ENCODE data around the gene RAB6A. TPM values are rescaled to one million over a fixed set of nuclear protein-coding genes. Genes with fewer than 3 reads are reported as not detected.
A peak's percentile ranks its signal among the peaks of the same experiment; 100 is the strongest.
"Not testable (repeated sequence)": the region's sequence is repeated elsewhere in the genome, so short reads cannot be mapped to it uniquely, and the experiment has no call there.

RAB6A gene
- total RNA-seq, 2 experiments from 2014 or later = 82.1 to 83.8 TPM

- DNase-seq = no peak
- Mint-ChIP-seq H3K27me3 (no peaks in the 10 kb centered on the region), H3K9me3 (no peaks in the 10 kb centered on the region), H3K4me1 (no peaks in the 10 kb centered on the region), H3K27ac (no peak overlapping the region), H3K36me3 (ENCODE audit: low read depth) (peaks cover 15% of the 10 kb centered on the region), H3K4me3 (no peak overlapping the region)
- ChIA-PET POLR2A (no interaction called here), CTCF (interaction anchor here (0.6 to 1.0 kb wide), 3 partner anchors 9 to 608 kb away, joined by 3 read pairs; no protein-coding TSS in a partner anchor)
Measured at GRCh38 chr11:73680687-73681086, 80.2 kb downstream of the RAB6A start.

GRCh38 chr11:73676552-73676951 is 84.3 kb downstream of the RAB6A start:
- DNase-seq, H3K4me1 Mint-ChIP-seq, CTCF ChIA-PET, H3K4me3 Mint-ChIP-seq, POLR2A ChIA-PET, H3K27ac Mint-ChIP-seq, H3K9me3 Mint-ChIP-seq, H3K27me3 Mint-ChIP-seq: not testable (repeated sequence)
- peaks cover 15% of the 10 kb centered on the region for H3K36me3 Mint-ChIP-seq (ENCODE audit: low read depth)

GRCh38 chr11:73671701-73672100 is 89.2 kb downstream of the RAB6A start:
- CTCF ChIA-PET = interaction anchor here (1.0 to 1.9 kb wide), 3 partner anchors 8 to 181 kb away, joined by 3 to 7 read pairs (median 3); no protein-coding TSS in a partner anchor
- H3K27ac Mint-ChIP-seq = no peak overlapping the region
- POLR2A ChIA-PET = no interaction called here
- no peaks in the 10 kb centered on the region for H3K9me3 Mint-ChIP-seq
- DNase-seq = no peak
- H3K36me3 Mint-ChIP-seq (ENCODE audit: low read depth) = no peaks in the 10 kb centered on the region
- no peaks in the 10 kb centered on the region for H3K27me3 Mint-ChIP-seq
- no peaks in the 10 kb centered on the region for H3K4me1 Mint-ChIP-seq
- H3K4me3 Mint-ChIP-seq = no peak overlapping the region

DNA sequence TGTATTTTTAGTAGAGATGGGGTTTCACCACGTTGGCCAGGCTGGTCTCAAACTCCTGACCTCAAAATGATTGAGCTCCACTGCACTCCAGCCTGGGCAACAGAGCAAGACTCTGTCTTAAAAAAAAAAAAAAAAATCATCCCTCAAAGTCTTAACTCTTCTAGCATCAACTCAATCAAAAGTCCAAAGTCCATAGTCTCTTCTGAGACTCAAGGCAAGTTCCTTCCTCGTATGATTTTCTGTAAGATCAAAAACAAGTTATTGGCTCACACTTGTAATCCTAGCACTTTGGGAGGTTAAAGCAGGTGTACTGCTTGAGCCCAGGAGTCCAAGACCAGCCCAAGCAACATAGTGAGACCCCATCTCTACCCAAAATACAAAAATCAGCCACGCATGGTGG is 90.1 kb downstream of the RAB6A start:
- H3K27ac Mint-ChIP-seq = no peak overlapping the region

GRCh38 chr11:73667891-73668290 is 93.0 kb downstream of the RAB6A start:
- CTCF ChIA-PET = interaction anchor here (0.6 to 0.8 kb wide), 3 partner anchors 28 to 332 kb away, joined by 3 to 5 read pairs (median 3); no protein-coding TSS in a partner anchor
- Mint-ChIP-seq H3K9me3 (no peaks in the 10 kb centered on the region), H3K4me1 (peaks cover 6% of the 10 kb centered on the region), H3K27ac (no peak overlapping the region), H3K36me3 (ENCODE audit: low read depth) (no peaks in the 10 kb centered on the region), H3K27me3 (no peaks in the 10 kb centered on the region), H3K4me3 (no peak overlapping the region)
- POLR2A ChIA-PET = no interaction called here
- DNase-seq = no peak

More for the DNA sequence above, 90.1 kb downstream of the RAB6A start:
- no peak for DNase-seq
- H3K4me3 Mint-ChIP-seq = no peak overlapping the region
- no peaks in the 10 kb centered on the region for H3K36me3 Mint-ChIP-seq (ENCODE audit: low read depth)
- ChIA-PET CTCF (interaction anchor here (0.7 to 1.9 kb wide), 4 partner anchors 9 to 319 kb away, joined by 3 to 7 read pairs (median 3); no protein-coding TSS in a partner anchor), POLR2A (no interaction called here)
- H3K27me3 Mint-ChIP-seq = no peaks in the 10 kb centered on the region
- H3K9me3 Mint-ChIP-seq = no peaks in the 10 kb centered on the region
- no peaks in the 10 kb centered on the region for H3K4me1 Mint-ChIP-seq

DNA sequence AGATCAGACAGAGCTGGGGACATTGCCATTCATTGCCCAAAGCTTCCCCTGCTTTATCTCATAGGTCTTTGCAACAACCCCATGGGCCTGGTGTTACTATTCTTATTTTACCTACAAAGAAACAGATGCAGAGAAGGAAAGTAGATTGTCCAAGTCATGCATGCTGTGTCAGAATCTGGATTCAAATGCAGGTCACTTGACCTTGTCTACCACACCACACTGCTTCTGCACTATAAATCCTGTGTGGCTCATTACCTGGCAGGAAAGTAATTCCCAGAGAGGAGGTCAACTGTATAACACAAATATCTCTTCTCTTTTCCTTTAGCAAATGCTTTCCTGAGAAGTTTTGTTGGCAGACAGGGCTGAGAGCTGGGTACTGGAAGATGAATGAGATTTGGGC is 96.0 kb downstream of the RAB6A start:
- no peak overlapping the region for H3K4me3 Mint-ChIP-seq
- DNase-seq = no peak
- H3K27me3 Mint-ChIP-seq = no peaks in the 10 kb centered on the region
- ChIA-PET CTCF (interaction anchor here (0.9 kb wide), 1 partner anchor 10 kb away, joined by 3 read pairs; no protein-coding TSS in a partner anchor), POLR2A (no interaction called here)
- H3K9me3 Mint-ChIP-seq = no peaks in the 10 kb centered on the region
- H3K4me1 Mint-ChIP-seq = peaks cover 12% of the 10 kb centered on the region
- no peaks in the 10 kb centered on the region for H3K36me3 Mint-ChIP-seq (ENCODE audit: low read depth)
- peak overlapping the region; percentile 66 for H3K27ac Mint-ChIP-seq

- Mint-ChIP-seq H3K4me1 (peaks cover 12% of the 10 kb centered on the region), H3K36me3 (ENCODE audit: low read depth) (no peaks in the 10 kb centered on the region), H3K4me3 (no peak overlapping the region), H3K9me3 (no peaks in the 10 kb centered on the region), H3K27me3 (no peaks in the 10 kb centered on the region), H3K27ac (no peak overlapping the region)
- CTCF ChIA-PET = interaction anchor here (0.9 to 4.5 kb wide), 4 partner anchors 9 to 39 kb away, joined by 3 to 39 read pairs (median 14); no protein-coding TSS in a partner anchor
- DNase-seq = no peak
- POLR2A ChIA-PET = no interaction called here
Measured at GRCh38 chr11:73663604-73664495, 97.0 kb downstream of the RAB6A start.

DNA sequence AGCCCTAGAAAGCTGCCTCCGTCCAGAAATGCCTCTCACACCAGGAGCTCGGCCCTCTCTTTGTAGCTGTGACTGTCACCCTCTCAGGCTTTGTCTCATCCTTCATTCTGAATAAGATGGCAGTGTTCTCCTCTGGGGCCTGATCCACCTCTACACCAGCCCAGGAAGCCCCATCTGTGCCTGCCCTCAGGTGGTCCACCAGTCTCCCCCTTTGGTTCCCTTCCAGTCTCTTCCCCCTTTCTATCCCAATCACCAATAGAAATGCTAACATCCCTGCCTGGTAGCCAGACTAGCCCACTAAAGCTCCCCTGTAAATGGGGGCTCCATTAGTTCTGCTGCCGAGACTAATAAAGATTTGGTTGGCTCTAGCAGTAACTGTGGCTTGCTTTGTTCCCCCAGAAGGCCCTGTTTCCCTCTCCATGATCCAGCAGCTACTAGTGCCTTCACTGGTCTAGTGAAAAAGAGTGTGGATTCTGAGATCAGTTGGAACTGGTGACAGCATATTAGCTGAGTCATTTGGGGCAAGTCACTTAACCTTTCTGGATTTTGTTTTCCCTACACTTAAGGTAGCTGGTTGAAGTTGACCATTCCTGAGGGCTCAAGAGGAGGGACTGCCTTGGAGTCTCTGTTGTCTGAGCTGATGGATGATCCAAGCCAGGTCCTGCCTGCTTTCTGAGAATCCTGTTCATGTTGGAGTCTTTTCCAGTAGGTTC is 98.3 kb downstream of the RAB6A start:
- H3K27ac Mint-ChIP-seq = no peak overlapping the region
- DNase-seq = no peak
- no peak overlapping the region for H3K4me3 Mint-ChIP-seq
- ChIA-PET POLR2A (no interaction called here), CTCF (interaction anchor here (0.8 to 4.5 kb wide), 9 partner anchors 9 to 311 kb away, joined by 3 to 39 read pairs (median 8); partner anchors contain the start of gene FAM168A)
- H3K36me3 Mint-ChIP-seq (ENCODE audit: low read depth) = no peaks in the 10 kb centered on the region
- no peaks in the 10 kb centered on the region for H3K9me3 Mint-ChIP-seq
- H3K4me1 Mint-ChIP-seq = peaks cover 12% of the 10 kb centered on the region
- H3K27me3 Mint-ChIP-seq = no peaks in the 10 kb centered on the region

DNA sequence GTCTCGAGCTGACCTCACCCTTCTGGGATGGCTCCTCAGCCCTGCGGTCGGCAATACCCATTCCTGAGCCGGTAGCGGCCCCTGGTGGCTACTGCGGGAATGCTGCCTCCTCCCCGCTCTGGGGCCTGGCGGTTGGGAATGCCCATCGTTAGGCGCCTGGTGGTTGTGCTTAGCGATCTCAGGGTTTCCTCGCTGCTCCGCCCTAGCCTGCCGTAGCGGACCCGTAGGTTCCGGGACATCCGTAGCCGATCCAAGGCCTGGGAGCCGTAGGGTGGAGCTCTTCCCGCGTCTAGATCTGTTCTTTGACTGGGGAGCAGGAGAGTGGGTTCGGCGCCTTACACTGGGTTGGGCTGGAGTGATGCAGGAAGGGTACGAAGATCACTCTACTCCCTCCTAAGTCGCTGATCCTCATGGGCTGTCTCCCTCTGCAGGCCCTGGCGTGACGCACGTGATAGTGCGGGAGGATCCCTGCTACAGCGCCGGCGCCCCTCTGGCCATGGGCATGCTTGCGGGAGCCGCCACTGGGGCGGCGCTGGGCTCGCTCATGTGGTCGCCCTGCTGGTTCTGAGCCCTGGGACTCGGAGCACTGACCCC is 99.7 kb downstream of the RAB6A start:
- Mint-ChIP-seq H3K27ac (no peak overlapping the region), H3K36me3 (ENCODE audit: low read depth) (no peaks in the 10 kb centered on the region), H3K4me1 (peaks cover 12% of the 10 kb centered on the region), H3K9me3 (no peaks in the 10 kb centered on the region), H3K4me3 (peak overlapping the region; percentile 53), H3K27me3 (no peaks in the 10 kb centered on the region)
- POLR2A ChIA-PET = no interaction called here
- CTCF ChIA-PET = interaction anchor here (0.8 to 4.5 kb wide), 20 partner anchors 10 to 377 kb away, joined by 3 to 39 read pairs (median 4); partner anchors contain the start of gene FAM168A
- DNase-seq = peak; percentile 84

DNA sequence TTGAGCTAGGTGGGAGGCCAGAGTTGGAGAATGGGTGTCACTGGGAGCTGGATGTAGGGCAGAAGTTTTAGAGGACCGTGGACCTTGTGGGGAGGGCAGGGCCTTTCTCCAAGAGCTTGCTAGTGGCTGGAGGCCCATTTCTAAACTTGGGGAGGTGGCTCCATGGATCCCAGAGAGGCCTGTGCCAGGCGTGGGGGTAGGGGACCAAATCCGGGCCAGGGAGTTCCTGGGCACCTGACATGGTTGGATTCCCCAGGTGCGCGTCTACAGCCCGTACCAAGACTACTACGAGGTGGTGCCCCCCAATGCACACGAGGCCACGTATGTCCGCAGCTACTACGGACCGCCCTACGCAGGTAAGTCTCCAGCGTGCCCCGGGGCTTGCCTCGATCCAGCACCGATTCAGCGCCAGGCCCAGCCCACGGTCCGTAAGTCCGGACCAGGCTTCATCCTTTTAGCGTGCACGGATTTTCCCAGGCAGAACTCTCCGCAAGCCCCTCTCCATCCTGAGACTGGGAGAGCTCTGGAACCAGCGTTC is 100.3 kb downstream of the RAB6A start:
- Mint-ChIP-seq H3K4me1 (peaks cover 12% of the 10 kb centered on the region), H3K4me3 (peak overlapping the region; percentile 53), H3K36me3 (ENCODE audit: low read depth) (no peaks in the 10 kb centered on the region), H3K9me3 (no peaks in the 10 kb centered on the region), H3K27ac (no peak overlapping the region), H3K27me3 (no peaks in the 10 kb centered on the region)
- POLR2A ChIA-PET = no interaction called here
- CTCF ChIA-PET = interaction anchor here (0.8 to 4.5 kb wide), 18 partner anchors 10 to 377 kb away, joined by 3 to 39 read pairs (median 4); no protein-coding TSS in a partner anchor
- DNase-seq = no peak

- POLR2A ChIA-PET = interaction anchor here (0.6 kb wide), 1 partner anchor 237 kb away, joined by 4 read pairs; no protein-coding TSS in a partner anchor
- CTCF ChIA-PET = interaction anchor here (0.8 to 4.5 kb wide), 11 partner anchors 10 to 376 kb away, joined by 3 to 39 read pairs (median 6); no protein-coding TSS in a partner anchor
- Mint-ChIP-seq H3K4me3 (no peak overlapping the region), H3K27ac (no peak overlapping the region), H3K36me3 (ENCODE audit: low read depth) (no peaks in the 10 kb centered on the region), H3K9me3 (no peaks in the 10 kb centered on the region), H3K27me3 (no peaks in the 10 kb centered on the region), H3K4me1 (peaks cover 12% of the 10 kb centered on the region)
- no peak for DNase-seq
Measured at GRCh38 chr11:73659961-73660360, 100.9 kb downstream of the RAB6A start.

DNA sequence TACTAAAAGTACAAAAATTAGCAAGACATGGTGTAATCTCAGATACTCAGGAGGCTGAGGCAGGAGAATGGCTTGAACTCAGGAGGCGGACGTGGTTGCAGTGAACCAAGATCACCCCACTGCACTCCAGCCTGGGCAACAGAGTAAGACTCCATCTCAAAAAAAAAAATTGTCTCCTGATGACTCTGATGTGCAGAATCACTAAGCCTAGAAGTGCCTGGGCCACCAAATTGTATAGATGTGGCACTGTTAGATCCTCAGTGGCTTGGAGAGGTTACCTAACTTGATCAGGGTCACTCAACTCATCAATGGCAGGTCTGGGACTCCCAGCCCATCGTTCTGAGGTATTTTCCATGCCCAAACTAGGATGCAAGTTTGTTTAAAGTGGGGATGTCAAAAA is 103.9 kb downstream of the RAB6A start:
- Mint-ChIP-seq H3K9me3 (no peaks in the 10 kb centered on the region), H3K36me3 (ENCODE audit: low read depth) (no peaks in the 10 kb centered on the region), H3K4me3 (no peak overlapping the region), H3K27ac (no peak overlapping the region), H3K27me3 (no peaks in the 10 kb centered on the region), H3K4me1 (peaks cover 6% of the 10 kb centered on the region)
- CTCF ChIA-PET = interaction anchor here (1.1 kb wide), 1 partner anchor 32 kb away, joined by 3 read pairs; no protein-coding TSS in a partner anchor
- DNase-seq = no peak
- POLR2A ChIA-PET = no interaction called here

All from activated CD4-positive, alpha-beta T cell treated with anti-CD3 and anti-CD28 coated beads, Interleukin-2, amount 10 ng/mL, durations not matched to agents 7 days and 5 days (primary cell).